Measurements from ENCODE around the gene RNF144A.

DNA sequence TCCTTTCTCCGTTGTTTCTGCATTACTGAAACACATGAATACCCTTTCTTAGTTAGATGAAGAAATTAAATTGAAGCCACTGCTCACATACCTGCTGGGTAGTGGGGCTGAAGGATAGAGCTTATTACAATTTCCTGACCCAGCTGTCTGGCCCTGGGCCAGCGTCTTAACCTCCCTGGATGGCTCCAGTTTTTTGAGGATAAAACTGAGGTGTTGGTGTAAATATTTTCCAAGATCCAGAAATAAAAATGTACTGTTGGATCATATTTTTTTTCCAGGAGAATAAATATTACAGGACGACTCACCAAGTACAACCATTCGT is 3.5 kb downstream of the RNF144A start:
- TF ChIP-seq, protein P1, sequence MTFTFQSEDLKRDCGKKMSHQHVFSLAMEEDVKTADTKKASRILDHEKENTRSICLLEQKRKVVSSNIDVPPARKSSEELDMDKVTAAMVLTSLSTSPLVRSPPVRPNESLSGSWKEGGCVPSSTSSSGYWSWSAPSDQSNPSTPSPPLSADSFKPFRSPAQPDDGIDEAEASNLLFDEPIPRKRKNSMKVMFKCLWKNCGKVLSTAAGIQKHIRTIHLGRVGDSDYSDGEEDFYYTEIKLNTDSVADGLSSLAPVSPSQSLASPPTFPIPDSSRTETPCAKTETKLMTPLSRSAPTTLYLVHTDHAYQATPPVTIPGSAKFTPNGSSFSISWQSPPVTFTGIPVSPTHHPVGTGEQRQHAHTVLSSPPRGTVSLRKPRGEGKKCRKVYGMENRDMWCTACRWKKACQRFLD (CRISPR knock-in tag; IDR thresholded peaks at IDR 0.05; ENCODE audit: borderline replicate concordance): no peak
- no peak for TF ChIP-seq PRDM10 (CRISPR knock-in tag; IDR thresholded peaks at IDR 0.05; ENCODE audit: low read depth)
- TF ChIP-seq POLR2AphosphoS5 (IDR thresholded peaks at IDR 0.05; ENCODE audit: low read depth, low read length): no peak
- TF ChIP-seq, protein P2, sequence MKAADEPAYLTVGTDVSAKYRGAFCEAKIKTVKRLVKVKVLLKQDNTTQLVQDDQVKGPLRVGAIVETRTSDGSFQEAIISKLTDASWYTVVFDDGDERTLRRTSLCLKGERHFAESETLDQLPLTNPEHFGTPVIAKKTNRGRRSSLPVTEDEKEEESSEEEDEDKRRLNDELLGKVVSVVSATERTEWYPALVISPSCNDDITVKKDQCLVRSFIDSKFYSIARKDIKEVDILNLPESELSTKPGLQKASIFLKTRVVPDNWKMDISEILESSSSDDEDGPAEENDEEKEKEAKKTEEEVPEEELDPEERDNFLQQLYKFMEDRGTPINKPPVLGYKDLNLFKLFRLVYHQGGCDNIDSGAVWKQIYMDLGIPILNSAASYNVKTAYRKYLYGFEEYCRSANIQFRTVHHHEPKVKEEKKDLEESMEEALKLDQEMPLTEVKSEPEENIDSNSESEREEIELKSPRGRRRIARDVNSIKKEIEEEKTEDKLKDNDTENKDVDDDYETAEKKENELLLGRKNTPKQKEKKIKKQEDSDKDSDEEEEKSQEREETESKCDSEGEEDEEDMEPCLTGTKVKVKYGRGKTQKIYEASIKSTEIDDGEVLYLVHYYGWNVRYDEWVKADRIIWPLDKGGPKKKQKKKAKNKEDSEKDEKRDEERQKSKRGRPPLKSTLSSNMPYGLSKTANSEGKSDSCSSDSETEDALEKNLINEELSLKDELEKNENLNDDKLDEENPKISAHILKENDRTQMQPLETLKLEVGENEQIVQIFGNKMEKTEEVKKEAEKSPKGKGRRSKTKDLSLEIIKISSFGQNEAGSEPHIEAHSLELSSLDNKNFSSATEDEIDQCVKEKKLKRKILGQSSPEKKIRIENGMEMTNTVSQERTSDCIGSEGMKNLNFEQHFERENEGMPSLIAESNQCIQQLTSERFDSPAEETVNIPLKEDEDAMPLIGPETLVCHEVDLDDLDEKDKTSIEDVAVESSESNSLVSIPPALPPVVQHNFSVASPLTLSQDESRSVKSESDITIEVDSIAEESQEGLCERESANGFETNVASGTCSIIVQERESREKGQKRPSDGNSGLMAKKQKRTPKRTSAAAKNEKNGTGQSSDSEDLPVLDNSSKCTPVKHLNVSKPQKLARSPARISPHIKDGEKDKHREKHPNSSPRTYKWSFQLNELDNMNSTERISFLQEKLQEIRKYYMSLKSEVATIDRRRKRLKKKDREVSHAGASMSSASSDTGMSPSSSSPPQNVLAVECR (CRISPR knock-in tag; IDR thresholded peaks at IDR 0.05; ENCODE audit: borderline replicate concordance): no peak

Measured in HepG2 (cell line).